ENCODE data around the gene LRRC8D. TPM values are rescaled to one million over a fixed set of nuclear protein-coding genes. Genes with fewer than 3 reads are reported as not detected.
"Not testable (repeated sequence)": the region's sequence is repeated elsewhere in the genome, so short reads cannot be mapped to it uniquely, and the experiment has no call there.

LRRC8D gene
- total RNA-seq, 1 experiment from 2014 or later, result 23.2 TPM

DNA sequence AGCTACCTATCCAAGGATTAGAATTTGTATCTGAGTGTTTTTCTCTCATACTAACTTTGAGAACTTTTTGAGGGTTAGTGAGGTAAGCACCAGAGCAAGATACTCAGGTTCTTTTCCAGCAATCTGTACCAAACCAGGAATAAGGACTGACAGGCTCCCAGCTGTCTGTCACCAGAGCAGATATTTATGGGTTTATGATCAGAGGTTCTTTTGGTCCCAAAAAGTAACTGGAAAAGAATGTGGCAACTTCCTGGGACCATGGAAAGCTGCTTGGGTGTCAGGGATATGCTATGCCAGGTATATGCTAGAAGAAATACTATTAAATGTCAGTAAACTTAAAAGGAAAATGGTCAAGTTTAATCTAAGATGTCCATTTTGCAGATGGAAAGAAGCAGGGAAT, 98.3 kb downstream of the LRRC8D start:
- peaks cover 6% of the 10 kb centered on the region for H3K36me3 ChIP-seq
- H3K9me3 ChIP-seq (replicated peaks), result 0 out of 2 replicates have a peak, but pooled peaks cover 5% of the 10 kb centered on the region
- H3K4me3 ChIP-seq, result no peak overlapping the region
- H3K27ac ChIP-seq, result no peak overlapping the region
- peaks cover 13% of the 10 kb centered on the region for H3K4me1 ChIP-seq (replicated peaks)
- no peak for DNase-seq (ENCODE audit: low read depth in 1 of 2, low spot score in 2 of 2)
- H3K27me3 ChIP-seq (replicated peaks), result no peaks in the 10 kb centered on the region

DNA sequence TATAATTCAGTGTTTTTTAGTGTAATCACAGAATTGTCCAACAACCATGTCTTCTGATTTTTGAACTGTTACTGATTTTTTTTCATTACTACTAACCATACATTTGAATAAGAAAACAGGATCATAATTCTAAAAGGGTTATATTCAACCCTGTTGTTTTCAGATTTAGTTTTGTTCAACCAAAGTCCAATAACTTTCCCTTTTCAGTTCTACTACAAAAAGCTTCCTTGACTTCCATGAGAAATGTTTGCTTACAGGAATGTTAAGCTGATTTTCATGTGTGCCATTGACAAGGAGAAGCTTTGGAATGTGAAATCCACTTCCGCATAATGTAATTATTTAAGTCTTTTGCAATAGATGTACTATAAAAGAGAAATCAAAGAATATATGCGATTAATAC, 102.1 kb downstream of the LRRC8D start:
- no peaks in the 10 kb centered on the region for H3K27me3 ChIP-seq (replicated peaks)
- peaks cover 13% of the 10 kb centered on the region for H3K4me1 ChIP-seq (replicated peaks)
- H3K9me3 ChIP-seq (replicated peaks), result 0 out of 2 replicates have a peak, but pooled peaks cover 5% of the 10 kb centered on the region
- peaks cover 6% of the 10 kb centered on the region for H3K36me3 ChIP-seq
- no peak overlapping the region for H3K27ac ChIP-seq
- no peak overlapping the region for H3K4me3 ChIP-seq
- DNase-seq (ENCODE audit: low read depth in 1 of 2, low spot score in 2 of 2), result no peak

DNA sequence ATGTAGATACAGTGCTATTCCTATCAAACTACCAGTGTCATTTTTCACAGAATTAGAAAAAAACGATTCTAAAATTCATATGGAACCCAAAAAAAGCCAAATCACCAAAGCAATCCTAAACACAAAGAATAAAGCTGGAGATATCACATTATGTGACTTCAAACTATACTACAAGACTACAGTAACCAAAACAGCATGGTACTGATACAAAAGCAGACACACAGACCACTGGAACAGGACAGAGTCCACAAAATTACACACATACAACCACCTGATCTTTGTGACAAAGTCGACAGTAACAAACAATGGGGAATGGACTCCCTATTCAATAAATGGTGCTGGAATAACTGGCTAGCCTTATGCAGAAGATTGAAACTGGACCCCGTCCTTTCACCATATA, 102.7 kb downstream of the LRRC8D start:
- Histone ChIP-seq H3K36me3 (peaks cover 6% of the 10 kb centered on the region), H3K27me3 (replicated peaks) (no peaks in the 10 kb centered on the region), H3K9me3 (replicated peaks) (0 out of 2 replicates have a peak, but pooled peaks cover 5% of the 10 kb centered on the region), H3K4me3 (no peak overlapping the region), H3K27ac (no peak overlapping the region), H3K4me1 (replicated peaks) (peaks cover 14% of the 10 kb centered on the region)
- DNase-seq (ENCODE audit: low read depth in 1 of 2, low spot score in 2 of 2), result no peak

DNA sequence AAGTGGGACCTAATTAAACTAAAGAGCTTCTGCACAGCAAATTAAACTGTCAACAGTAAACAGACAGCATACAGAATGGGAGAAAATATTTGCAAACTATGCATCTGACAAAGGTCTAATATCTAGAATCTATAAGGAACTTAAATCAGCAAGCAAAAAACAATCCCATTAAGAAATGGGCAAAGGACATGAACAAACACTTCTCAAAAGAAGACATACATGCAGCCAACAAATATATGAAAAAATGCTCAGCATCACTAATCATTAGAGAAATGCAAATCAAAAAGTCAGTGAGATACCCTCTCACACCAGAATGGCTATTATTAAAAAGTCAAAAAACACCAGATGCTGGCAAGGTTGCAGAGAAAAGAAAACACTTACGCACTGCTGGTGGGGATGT, 103.2 kb downstream of the LRRC8D start:
- DNase-seq (ENCODE audit: low read depth in 1 of 2, low spot score in 2 of 2); H3K27me3 ChIP-seq (replicated peaks); H3K27ac ChIP-seq; H3K4me3 ChIP-seq; H3K36me3 ChIP-seq; H3K9me3 ChIP-seq (replicated peaks): not testable (repeated sequence)
- H3K4me1 ChIP-seq (replicated peaks), result peaks cover 14% of the 10 kb centered on the region

DNA sequence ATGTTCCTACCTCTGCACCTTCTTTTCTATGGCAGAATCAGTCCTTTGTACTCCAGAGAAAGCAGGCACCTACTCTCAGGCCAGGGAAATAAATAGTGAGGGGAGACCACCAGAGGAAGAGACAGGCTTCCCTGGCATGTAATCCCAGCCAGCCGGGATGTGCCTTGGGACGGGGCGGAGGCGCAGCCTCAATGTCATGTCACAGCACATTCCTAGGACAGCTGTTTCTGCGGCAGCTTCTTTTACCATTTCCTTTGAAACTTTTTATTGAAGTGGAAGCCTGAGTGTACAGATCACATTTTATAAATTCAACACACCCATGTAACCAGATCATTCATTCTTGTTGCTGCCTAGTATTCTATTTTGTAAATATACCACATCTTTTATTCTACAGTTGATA, 106.2 kb downstream of the LRRC8D start:
- DNase-seq (ENCODE audit: low read depth in 1 of 2, low spot score in 2 of 2), result no peak
- no peaks in the 10 kb centered on the region for H3K27me3 ChIP-seq (replicated peaks)
- H3K4me3 ChIP-seq, result no peak overlapping the region
- H3K27ac ChIP-seq, result no peak overlapping the region
- H3K9me3 ChIP-seq (replicated peaks), result 0 out of 2 replicates have a peak, but pooled peaks cover 5% of the 10 kb centered on the region
- peaks cover 6% of the 10 kb centered on the region for H3K36me3 ChIP-seq
- H3K4me1 ChIP-seq (replicated peaks), result peaks cover 10% of the 10 kb centered on the region

DNA sequence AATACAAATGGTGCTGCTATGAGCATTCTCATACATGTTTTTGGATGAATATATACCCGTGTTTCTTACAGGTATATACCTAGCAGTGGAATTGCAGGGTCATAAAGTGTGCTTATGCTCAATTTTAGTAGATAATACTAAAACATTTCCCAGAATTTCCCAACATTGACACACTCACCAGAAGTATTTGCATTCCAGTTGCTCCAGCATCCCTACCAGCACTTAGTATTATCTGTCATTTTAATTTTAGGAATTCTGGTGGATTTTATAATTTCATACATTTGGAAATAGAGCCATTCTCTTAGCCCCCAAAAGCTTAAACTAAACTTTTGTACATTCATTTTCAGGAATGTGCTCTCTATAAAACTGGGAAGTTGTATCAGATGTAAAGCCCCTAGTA, 106.6 kb downstream of the LRRC8D start:
- Histone ChIP-seq H3K4me1 (replicated peaks) (peaks cover 10% of the 10 kb centered on the region), H3K9me3 (replicated peaks) (0 out of 2 replicates have a peak, but pooled peaks cover 5% of the 10 kb centered on the region), H3K4me3 (no peak overlapping the region), H3K27ac (no peak overlapping the region), H3K27me3 (replicated peaks) (no peaks in the 10 kb centered on the region), H3K36me3 (peaks cover 6% of the 10 kb centered on the region)
- DNase-seq (ENCODE audit: low read depth in 1 of 2, low spot score in 2 of 2), result no peak

DNA sequence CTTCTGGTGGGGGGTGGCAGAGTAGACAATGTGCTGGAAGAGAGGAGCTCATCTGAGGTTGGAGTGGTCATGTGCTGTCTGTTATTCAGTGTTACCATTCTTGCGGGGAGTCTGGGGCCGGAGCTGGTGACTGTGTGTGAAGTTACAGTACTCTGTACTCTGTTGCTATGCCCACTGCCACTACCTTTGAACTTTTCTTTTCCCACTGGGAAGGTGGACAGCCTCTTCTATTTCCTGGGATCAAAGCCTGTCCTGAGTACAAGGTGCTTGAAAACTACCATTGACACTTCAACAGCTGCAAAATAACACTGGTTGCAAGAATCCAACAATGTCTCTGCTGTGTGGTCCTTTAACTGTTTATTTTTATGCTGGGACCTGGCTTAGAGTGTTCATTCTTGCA, 107.7 kb downstream of the LRRC8D start:
- Histone ChIP-seq H3K4me1 (replicated peaks) (peaks cover 10% of the 10 kb centered on the region), H3K27me3 (replicated peaks) (no peaks in the 10 kb centered on the region), H3K9me3 (replicated peaks) (0 out of 2 replicates have a peak, but pooled peaks cover 4% of the 10 kb centered on the region), H3K36me3 (peaks cover 10% of the 10 kb centered on the region), H3K27ac (no peak overlapping the region), H3K4me3 (no peak overlapping the region)
- DNase-seq (ENCODE audit: low read depth in 1 of 2, low spot score in 2 of 2), result peak in 1 of 2 experiments; percentile 20

DNA sequence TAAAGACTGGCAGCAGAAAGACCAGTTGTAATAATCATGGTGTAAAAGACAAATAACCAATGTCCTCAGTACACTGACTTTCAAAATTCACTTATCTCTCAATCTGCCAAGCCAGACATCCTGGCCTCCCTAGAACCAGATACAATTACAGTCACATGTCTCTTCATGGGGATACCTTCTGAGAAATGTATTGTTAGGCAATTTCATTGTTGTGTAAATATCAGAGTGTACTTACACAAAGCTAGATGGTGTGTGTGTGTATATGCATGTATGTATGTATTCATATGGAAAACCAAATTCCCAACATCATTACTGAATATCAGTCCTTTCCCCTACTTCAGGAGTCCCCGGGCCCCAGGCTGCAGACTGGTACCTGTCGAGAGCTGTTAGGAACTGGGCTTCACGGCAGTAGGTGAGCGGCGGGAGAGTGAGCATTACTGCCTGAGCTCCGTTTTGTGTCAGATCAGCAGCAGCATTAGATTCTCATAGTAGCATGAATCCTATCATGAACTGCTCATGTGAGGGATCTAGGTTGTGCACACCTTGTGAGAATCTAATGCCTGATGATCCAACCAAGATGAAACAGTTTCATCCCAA, 108.7 kb downstream of the LRRC8D start:
- no peak overlapping the region for H3K4me3 ChIP-seq
- H3K27me3 ChIP-seq (replicated peaks), result no peaks in the 10 kb centered on the region
- no peak overlapping the region for H3K27ac ChIP-seq

DNA sequence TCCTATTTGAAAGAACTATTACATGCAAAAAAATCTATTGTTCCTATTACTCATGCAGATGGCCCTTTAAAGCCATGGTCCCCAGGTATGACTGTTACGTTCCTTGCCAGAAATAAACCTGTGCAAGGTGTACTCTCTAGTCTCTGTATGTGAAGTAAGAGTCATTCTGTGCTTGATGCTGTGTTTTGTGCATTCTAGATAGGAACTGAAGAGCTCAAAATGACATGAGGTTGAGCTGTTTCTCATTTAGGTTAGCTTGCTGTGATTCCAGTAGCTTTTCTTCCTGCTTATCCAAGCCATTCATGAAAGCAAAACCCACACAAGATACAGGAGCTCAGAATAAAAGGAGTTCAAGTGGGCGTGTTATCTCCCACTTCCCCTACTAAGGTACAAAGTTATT, 109.7 kb downstream of the LRRC8D start:
- H3K4me3 ChIP-seq, result no peak overlapping the region
- H3K27ac ChIP-seq, result no peak overlapping the region
- peaks cover 10% of the 10 kb centered on the region for H3K4me1 ChIP-seq (replicated peaks)
- H3K9me3 ChIP-seq (replicated peaks), result no peaks in the 10 kb centered on the region
- H3K27me3 ChIP-seq (replicated peaks), result no peaks in the 10 kb centered on the region
- no peak for DNase-seq (ENCODE audit: low read depth in 1 of 2, low spot score in 2 of 2)
- peaks cover 16% of the 10 kb centered on the region; the same call in 1 of the 2 replicates for H3K36me3 ChIP-seq

More for the DNA sequence above, 108.7 kb downstream of the LRRC8D start:
- peaks cover 15% of the 10 kb centered on the region; the same call in 1 of the 2 replicates for H3K36me3 ChIP-seq
- H3K4me1 ChIP-seq (replicated peaks), result peaks cover 10% of the 10 kb centered on the region
- DNase-seq (ENCODE audit: low read depth in 1 of 2, low spot score in 2 of 2), result no peak
- no peaks in the 10 kb centered on the region for H3K9me3 ChIP-seq (replicated peaks)

DNA sequence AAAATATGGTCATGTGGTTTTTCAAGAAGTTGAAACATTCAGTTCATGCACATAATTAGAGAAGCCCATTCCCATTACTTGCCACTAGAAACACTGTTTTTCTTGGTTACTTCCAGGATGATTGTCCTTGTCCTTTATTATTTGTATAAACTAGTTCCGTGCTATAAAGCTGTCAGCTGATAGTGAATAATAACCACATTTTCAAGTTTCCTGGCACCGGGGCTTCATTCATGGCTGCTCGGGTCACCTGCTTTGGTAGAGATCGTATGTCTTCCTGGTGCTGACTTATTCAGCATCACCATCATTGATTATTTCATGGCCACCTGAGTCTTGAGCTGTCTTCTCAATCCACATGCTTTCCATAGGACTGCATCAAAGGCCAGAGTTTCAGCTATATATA, 111.1 kb downstream of the LRRC8D start:
- no peak for DNase-seq (ENCODE audit: low read depth in 1 of 2, low spot score in 2 of 2)
- Histone ChIP-seq H3K36me3 (peaks cover 16% of the 10 kb centered on the region; the same call in 1 of the 2 replicates), H3K27me3 (replicated peaks) (no peaks in the 10 kb centered on the region), H3K4me3 (no peak overlapping the region), H3K27ac (no peak overlapping the region), H3K9me3 (replicated peaks) (no peaks in the 10 kb centered on the region), H3K4me1 (replicated peaks) (peaks cover 10% of the 10 kb centered on the region)

DNA sequence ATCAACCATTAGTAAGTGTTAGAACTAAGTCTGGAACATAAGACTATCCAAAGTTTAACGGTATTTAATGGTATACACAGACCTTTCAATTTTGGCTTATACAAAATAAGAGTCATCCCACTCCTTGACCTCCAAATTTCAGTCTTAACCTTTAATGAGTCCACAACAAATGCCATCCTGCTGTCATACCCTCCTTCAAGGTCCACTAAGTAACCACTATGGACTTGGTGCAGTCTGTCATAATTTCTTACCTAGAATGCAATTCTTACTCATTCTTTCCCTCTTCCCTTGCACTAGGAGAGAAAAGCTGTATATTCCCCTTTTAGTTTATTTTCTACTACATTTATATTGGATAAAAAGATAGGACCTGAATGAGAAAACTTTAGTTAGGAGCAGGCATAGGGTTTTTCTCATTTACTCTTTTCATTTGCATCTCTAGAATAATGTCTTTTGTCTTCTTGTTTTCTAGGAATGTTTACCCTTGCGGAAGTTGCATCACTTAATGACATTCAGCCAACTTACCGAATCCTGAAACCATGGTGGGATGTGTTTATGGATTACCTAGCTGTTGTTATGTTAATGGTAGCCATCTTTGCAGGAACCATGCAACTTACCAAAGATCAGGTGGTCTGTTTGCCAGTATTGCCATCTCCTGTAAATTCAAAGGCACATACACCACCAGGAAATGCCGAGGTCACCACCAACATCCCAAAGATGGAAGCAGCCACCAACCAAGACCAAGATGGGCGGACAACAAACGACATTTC, 111.9 kb downstream of the LRRC8D start:
- Histone ChIP-seq H3K9me3 (replicated peaks) (no peaks in the 10 kb centered on the region), H3K27me3 (replicated peaks) (no peaks in the 10 kb centered on the region), H3K4me3 (no peak overlapping the region), H3K36me3 (peaks cover 16% of the 10 kb centered on the region; the same call in 1 of the 2 replicates), H3K4me1 (replicated peaks) (peaks cover 13% of the 10 kb centered on the region), H3K27ac (no peak overlapping the region)
- DNase-seq (ENCODE audit: low read depth in 1 of 2, low spot score in 2 of 2), result no peak

DNA sequence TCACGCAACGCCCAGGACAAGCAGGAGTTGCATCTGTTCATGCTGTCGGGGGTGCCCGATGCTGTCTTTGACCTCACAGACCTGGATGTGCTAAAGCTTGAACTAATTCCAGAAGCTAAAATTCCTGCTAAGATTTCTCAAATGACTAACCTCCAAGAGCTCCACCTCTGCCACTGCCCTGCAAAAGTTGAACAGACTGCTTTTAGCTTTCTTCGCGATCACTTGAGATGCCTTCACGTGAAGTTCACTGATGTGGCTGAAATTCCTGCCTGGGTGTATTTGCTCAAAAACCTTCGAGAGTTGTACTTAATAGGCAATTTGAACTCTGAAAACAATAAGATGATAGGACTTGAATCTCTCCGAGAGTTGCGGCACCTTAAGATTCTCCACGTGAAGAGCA, 113.6 kb downstream of the LRRC8D start:
- peaks cover 14% of the 10 kb centered on the region for H3K4me1 ChIP-seq (replicated peaks)
- no peak for DNase-seq (ENCODE audit: low read depth in 1 of 2, low spot score in 2 of 2)
- no peak overlapping the region for H3K4me3 ChIP-seq
- no peaks in the 10 kb centered on the region for H3K27me3 ChIP-seq (replicated peaks)
- H3K9me3 ChIP-seq (replicated peaks), result no peaks in the 10 kb centered on the region
- no peak overlapping the region for H3K27ac ChIP-seq
- peaks cover 16% of the 10 kb centered on the region; the same call in 1 of the 2 replicates for H3K36me3 ChIP-seq

DNA sequence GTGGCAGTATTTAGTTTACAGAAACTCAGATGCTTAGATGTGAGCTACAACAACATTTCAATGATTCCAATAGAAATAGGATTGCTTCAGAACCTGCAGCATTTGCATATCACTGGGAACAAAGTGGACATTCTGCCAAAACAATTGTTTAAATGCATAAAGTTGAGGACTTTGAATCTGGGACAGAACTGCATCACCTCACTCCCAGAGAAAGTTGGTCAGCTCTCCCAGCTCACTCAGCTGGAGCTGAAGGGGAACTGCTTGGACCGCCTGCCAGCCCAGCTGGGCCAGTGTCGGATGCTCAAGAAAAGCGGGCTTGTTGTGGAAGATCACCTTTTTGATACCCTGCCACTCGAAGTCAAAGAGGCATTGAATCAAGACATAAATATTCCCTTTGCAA, 114.4 kb downstream of the LRRC8D start:
- Histone ChIP-seq H3K4me3 (no peak overlapping the region), H3K27me3 (replicated peaks) (no peaks in the 10 kb centered on the region), H3K27ac (no peak overlapping the region), H3K36me3 (peaks cover 16% of the 10 kb centered on the region; the same call in 1 of the 2 replicates), H3K4me1 (replicated peaks) (peaks cover 14% of the 10 kb centered on the region), H3K9me3 (replicated peaks) (no peaks in the 10 kb centered on the region)
- no peak for DNase-seq (ENCODE audit: low read depth in 1 of 2, low spot score in 2 of 2)

DNA sequence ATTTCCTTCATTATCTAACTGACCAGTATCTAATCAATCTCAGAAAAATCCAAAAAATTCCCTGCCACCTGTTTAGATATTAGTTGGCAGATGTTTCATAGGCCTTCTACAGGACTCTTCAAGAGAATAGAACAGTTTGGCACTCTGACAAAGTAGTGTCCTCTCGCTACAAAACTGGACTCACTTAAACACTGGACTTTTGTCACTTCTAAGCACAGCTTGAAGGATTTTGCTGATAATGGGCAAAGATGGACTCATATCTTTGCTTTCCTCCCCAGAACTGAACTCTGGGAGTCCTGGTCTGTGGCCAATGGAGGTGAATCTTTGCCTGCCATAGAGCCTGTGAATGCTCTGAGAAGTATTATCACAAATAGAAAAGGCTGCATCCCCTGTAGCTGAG, 115.9 kb downstream of the LRRC8D start:
- no peak for DNase-seq (ENCODE audit: low read depth in 1 of 2, low spot score in 2 of 2)
- Histone ChIP-seq H3K27me3 (replicated peaks) (no peaks in the 10 kb centered on the region), H3K36me3 (peaks cover 16% of the 10 kb centered on the region; the same call in 1 of the 2 replicates), H3K4me1 (replicated peaks) (peaks cover 14% of the 10 kb centered on the region), H3K4me3 (no peak overlapping the region), H3K9me3 (replicated peaks) (no peaks in the 10 kb centered on the region), H3K27ac (no peak overlapping the region)

Data from SJSA1 (cell line).